Body of pancreas (tissue), 4 donors: ENCODE measurements around the gene TTC21B.

Source experiments
- POLR2A ChIP-seq, 3 donors: fragments of 450-650 bp; IDR thresholded peaks; one replicate each; pipeline ENCODE4 v1.6.1; 2016; ENCODE audit warnings: antibody characterized with exemption in 3 of 3, mild to moderate bottlenecking in 2 of 3
- TF ChIP-seq, protein P1 (sequence below), 7 experiments: fragments of 450-650 bp in 4 of 7; fragments of 200-600 bp in 3 of 7; sonication (generic) in 3 of 7; IDR thresholded peaks; one replicate each; pipeline ENCODE4 v1.5.1; 2016 to 2019; ENCODE audit warnings: antibody characterized with exemption in 7 of 7

- TF ChIP-seq, protein P1, sequence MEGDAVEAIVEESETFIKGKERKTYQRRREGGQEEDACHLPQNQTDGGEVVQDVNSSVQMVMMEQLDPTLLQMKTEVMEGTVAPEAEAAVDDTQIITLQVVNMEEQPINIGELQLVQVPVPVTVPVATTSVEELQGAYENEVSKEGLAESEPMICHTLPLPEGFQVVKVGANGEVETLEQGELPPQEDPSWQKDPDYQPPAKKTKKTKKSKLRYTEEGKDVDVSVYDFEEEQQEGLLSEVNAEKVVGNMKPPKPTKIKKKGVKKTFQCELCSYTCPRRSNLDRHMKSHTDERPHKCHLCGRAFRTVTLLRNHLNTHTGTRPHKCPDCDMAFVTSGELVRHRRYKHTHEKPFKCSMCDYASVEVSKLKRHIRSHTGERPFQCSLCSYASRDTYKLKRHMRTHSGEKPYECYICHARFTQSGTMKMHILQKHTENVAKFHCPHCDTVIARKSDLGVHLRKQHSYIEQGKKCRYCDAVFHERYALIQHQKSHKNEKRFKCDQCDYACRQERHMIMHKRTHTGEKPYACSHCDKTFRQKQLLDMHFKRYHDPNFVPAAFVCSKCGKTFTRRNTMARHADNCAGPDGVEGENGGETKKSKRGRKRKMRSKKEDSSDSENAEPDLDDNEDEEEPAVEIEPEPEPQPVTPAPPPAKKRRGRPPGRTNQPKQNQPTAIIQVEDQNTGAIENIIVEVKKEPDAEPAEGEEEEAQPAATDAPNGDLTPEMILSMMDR (IDR thresholded peaks at IDR 0.05): no peak
- no peak for TF ChIP-seq POLR2A (IDR thresholded peaks at IDR 0.05)
These were observed 47.7 kb downstream of the TTC21B start for GRCh38 chr2:165905854-165906253.
